Erythroblast (primary cell): ENCODE results near the gene USE1.
A peak's percentile ranks its signal among the peaks of the same experiment; 100 is the strongest.
"Not testable (repeated sequence)": the region's sequence is repeated elsewhere in the genome, so short reads cannot be mapped to it uniquely, and the experiment has no call there.

Source experiments
- DNase-seq, 2 experiments: peaks; one replicate each; lab custom pipeline; 2025; lab: John Stamatoyannopoulos, UW
- GATA1 ChIP-seq: IDR thresholded peaks from 2 replicates; pipeline ENCODE4 v1.6.1; 2011; ENCODE audit warnings: low read depth, mild to moderate bottlenecking, control low read depth, low read length, moderate library complexity
- POLR2A ChIP-seq: IDR thresholded peaks from 2 replicates; pipeline ENCODE4 v1.6.1; 2011; ENCODE audit warnings: mild to moderate bottlenecking, low read length

The USE1 gene, protein sequence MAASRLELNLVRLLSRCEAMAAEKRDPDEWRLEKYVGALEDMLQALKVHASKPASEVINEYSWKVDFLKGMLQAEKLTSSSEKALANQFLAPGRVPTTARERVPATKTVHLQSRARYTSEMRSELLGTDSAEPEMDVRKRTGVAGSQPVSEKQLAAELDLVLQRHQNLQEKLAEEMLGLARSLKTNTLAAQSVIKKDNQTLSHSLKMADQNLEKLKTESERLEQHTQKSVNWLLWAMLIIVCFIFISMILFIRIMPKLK

DNA sequence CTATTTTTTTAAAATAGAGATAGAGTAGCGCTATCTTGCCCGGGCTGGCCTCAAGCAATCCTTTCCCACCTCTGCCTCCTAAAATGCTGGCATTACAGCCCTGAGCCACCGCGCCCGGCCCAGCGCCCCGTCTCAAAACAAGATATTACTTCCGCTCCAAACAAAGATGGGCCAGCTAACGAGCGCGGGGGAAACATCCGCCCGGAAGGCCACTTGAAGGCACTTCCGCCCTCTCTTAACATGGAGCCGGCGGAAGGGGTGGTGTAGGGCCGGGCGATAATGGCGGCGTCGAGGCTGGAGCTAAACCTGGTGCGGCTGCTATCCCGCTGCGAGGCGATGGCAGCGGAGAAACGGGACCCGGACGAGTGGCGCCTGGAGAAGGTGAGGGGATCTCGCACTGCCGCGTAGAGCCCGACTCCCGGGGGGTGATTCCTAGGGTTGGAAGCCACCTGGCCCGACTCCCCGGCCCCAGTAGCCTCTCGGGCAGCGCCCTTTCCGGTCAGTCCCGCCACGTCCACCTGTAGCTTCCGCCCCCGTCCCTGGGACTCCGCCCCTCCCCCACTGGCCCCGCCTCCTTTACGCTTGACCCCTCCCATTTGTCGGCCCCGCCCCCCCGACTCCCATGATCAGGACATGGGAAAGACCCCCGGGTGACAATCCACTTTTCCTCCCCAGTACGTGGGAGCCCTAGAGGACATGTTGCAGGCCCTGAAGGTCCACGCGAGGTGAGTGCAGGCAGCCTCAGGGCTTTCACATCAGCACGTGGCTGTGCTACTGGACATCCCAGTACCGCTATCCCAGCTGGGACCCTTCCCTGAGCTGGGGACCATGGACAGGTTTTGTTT, at the start of gene USE1:
Gene USE1 (plus strand): TSS at position 231 of the 845 bp plus-strand sequence. CDS start 49 bp downstream, at position 280.
- peak; percentile 95 for DNase-seq
- TF ChIP-seq GATA1, result no peak
- peak; percentile 91 for TF ChIP-seq POLR2A

GRCh38 chr19:17165715-17166114, 49.4 kb upstream of the USE1 start:
- TF ChIP-seq GATA1 (no peak), POLR2A (no peak)

DNA sequence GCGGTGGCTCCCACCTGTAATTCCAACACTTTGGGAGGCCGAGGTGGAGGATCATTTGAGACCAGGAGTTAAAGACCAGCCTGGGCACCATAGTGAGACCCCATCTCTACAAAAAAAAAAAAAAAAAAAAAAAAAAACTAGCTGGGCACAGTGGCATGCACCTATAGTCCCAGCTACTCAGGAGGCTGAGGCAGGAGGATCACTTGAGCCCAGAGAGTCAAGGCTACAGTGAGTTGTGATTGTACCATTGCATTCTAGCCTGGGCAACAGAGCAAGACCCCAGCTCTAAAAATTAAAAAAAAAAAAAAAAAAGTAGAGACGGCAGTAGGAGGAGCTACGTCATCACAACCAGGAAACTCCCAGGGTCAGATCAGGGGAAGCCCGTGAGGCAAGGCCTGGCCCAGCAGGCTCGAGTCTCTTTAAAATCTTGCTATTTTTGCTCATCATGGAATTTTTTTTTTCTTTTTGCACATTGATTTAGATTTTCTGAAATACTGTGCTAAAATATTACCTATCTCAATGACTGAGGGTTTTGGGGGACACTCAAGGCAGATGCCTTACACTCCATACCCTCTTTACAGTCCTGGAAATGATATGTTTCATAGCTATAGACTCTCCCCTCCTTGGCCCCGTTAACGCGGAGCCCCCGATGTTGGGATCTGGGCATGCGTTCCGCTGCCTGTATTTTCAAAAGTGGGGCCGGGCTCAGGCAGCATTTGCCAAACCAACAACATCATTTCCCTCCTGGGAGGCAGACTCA, 44.4 kb upstream of the USE1 start:
- no peak for DNase-seq
- TF ChIP-seq POLR2A (no peak), GATA1 (no peak)

More at GRCh38 chr19:17165715-17166114, 49.4 kb upstream of the USE1 start:
- no peak for DNase-seq

- TF ChIP-seq POLR2A (no peak), GATA1 (no peak)
- no peak for DNase-seq
These were observed 43.3 kb upstream of the USE1 start for GRCh38 chr19:17171874-17172273.

GRCh38 chr19:17172624-17173345, 42.4 kb upstream of the USE1 start:
- no peak for DNase-seq
- TF ChIP-seq GATA1, result no peak
- no peak for TF ChIP-seq POLR2A

DNA sequence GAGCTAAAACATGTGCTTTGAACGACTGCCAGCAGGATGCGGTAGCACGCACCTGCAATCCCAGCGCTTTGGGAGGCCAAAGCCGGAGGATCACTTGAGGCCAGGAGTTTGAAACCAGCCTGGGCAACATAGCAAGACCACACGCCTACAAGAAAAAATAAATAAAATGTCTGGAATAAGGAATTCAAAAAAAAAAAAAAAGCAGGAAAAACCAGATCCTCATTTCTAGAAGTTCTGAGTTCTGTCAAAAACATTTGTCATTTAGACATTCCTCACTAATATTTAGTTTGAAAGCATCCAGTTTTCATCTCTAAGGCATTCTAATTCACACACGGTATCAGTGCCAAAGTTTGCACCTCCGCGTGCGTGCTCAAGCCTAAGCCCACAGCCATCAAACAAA, 36.9 kb upstream of the USE1 start:
- no peak for TF ChIP-seq POLR2A
- no peak for TF ChIP-seq GATA1
- DNase-seq, result no peak

DNA sequence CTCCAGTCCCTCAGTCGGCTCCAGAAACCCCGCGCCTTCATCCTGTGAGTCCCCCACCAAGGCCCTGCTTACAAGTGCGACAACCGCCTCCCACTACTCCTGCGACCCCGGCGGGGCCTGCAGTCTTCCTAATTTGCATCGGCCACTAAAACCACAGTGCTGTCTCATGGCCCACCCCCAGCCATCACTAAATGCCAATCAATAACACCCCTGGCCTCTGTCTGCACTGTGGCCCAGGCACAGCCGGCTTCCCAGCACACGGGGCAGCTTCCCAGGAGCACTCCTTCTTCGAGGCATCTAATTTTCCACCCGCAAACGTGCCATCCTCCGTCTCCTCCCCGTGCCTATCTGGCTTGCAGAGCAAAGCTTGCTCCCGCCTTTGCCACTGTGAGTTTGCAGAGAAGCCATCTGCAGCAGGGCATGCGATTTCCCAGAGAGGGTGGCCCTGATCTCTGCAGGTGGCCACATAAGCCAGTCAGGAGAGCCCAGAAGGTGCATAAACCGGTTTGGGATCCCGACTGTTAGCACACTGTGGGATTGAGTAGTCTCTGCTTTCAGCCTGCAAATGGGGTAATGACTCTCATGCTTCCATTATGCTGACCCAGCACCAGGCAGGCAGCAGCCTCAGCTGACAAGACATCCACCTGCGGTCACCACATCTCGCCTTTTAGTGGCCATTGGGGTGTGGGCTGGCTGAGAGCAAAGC, 34.0 kb upstream of the USE1 start:
- no peak for DNase-seq
- TF ChIP-seq POLR2A (no peak), GATA1 (no peak)

- no peak for DNase-seq
- TF ChIP-seq POLR2A (no peak), GATA1 (no peak)
These were observed 31.8 kb upstream of the USE1 start for GRCh38 chr19:17183271-17183761.

DNA sequence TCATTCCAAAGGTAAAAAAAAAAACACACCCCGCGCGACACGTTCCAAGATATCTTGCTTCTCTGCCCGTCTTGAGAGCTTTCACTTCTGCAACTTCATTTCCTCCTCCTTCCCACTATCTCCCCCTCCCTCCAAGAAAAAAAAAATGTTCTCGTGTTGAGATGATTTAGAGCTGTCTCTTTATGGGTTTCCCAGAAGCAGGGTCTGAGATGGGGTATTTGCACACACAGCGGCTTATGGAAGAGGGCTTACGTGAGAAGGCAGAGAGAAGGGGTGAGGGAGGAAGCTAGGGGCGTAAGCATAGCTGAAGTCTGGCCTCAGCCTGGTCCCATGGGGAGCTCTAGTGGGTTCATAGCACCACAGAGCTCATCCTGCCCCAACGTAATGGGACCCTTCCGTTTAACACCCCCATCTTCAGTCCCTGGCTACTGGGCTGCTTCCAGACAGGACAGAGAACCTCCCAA, 31.3 kb upstream of the USE1 start:
- TF ChIP-seq POLR2A (no peak), GATA1 (no peak)
- no peak for DNase-seq

GRCh38 chr19:17184371-17184841, 30.8 kb upstream of the USE1 start:
- no peak for TF ChIP-seq POLR2A
- no peak for TF ChIP-seq GATA1
- DNase-seq, result no peak

DNA sequence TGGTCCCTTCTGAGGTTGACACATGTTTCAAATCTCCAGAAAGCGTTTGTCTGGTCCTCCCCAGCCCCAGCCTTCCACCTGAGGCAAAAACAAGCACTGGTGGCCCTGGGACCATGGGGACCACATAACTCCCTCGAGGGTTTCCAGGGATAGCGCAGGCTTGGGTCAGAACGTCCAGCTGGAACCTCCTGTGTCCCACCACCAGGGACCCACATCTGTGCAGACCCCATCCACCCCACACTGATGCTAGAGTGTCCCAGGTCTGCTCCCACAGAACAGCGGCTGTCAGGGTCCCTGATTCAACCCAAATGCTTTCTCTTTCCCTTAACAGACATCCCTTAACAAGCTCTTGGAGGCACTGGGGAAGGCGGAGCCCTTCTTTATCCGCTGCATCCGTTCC, 29.6 kb upstream of the USE1 start:
- TF ChIP-seq GATA1 (no peak), POLR2A (no peak)
- no peak for DNase-seq

- DNase-seq, result not testable (repeated sequence)
These were observed 23.4 kb upstream of the USE1 start for GRCh38 chr19:17191736-17192135.
